ENCODE measurements around the gene ZNF716. TPM values are rescaled to one million over a fixed set of nuclear protein-coding genes. Genes with fewer than 3 reads are reported as not detected.
A peak's percentile ranks its signal among the peaks of the same experiment; 100 is the strongest.

Gene ZNF716
- total and polyA plus RNA-seq, 2 of the 13 experiments (the other 11 are each of a cell fraction or from before 2014, with no cell fraction given): not detected

GRCh38 chr7:57427594-57427993, 22.4 kb upstream of the ZNF716 start:
- FAIRE-seq (no peak), DNase-seq (ENCODE audit: low spot score) (no peak), ATAC-seq (no peak)
- BruUV-seq (replicated peaks): no TSS peak
- no peaks in the 10 kb centered on the region for H3K27me3 ChIP-seq (ENCODE audit: control insufficient read depth in 1 of 2, insufficient read depth in 2 of 2, low read length in 2 of 2)
- ChIA-PET CTCF (ENCODE audit: low intra/inter-chr PET ratio, low total read pairs) (no interaction called here), POLR2A (no interaction called here)
- no CpG with 5 or more reads among the region's 8 CpGs for WGBS (ENCODE audit: low lambda C conversion rate)
- H3K4me3 ChIP-seq (replicated peaks in 1 of 3; ENCODE audit: insufficient read depth in 1 of 3, low read depth in 2 of 3, low read length in 3 of 3): no peak overlapping the region
- intact Hi-C loops (cut with micrococcal nuclease; ENCODE audit: unreplicated experiment): no loop called here
- TF ChIP-seq NR3C1 (CRISPR knock-in tag; IDR thresholded peaks at IDR 0.05): no peak
- no peak for TF ChIP-seq ZBTB14 (CRISPR knock-in tag; IDR thresholded peaks at IDR 0.05)
- TF ChIP-seq TMF1 (CRISPR knock-in tag; IDR thresholded peaks at IDR 0.05; ENCODE audit: low read depth): no peak
- TF ChIP-seq MNT (IDR thresholded peaks at IDR 0.05): peak; percentile 27; the same call in 1 of the 2 replicates
- TF ChIP-seq RNF219 (CRISPR knock-in tag; IDR thresholded peaks at IDR 0.05): no peak
- no peaks in the 10 kb centered on the region for H3K79me2 ChIP-seq (ENCODE audit: insufficient read depth, low read length)
- H3K27ac ChIP-seq (ENCODE audit: extremely low read length, insufficient read depth, low read length): no peak overlapping the region
- no peak overlapping the region for H2AFZ ChIP-seq (ENCODE audit: low read length)
- no peaks in the 10 kb centered on the region for H3K4me1 ChIP-seq (ENCODE audit: insufficient read depth, low read length)
- H3K36me3 ChIP-seq (replicated peaks in 1 of 2; ENCODE audit: control insufficient read depth in 1 of 2, insufficient read depth in 2 of 2, low read length in 2 of 2): no peaks in the 10 kb centered on the region
- no peak overlapping the region for H3K9ac ChIP-seq (ENCODE audit: insufficient read depth, low read depth, low read length)
- H3K4me2 ChIP-seq (ENCODE audit: low read depth, low read length): no peak overlapping the region
- in situ Hi-C loops (cut with HindIII; ENCODE audit: extremely low pct_ligation_motif_present, low pct_unique_long_range_greater_than_20kb): no loop called here
- H4K20me1 ChIP-seq (ENCODE audit: insufficient read depth, low read length): no peaks in the 10 kb centered on the region
- peaks cover 87% of the 10 kb centered on the region for H3K9me3 ChIP-seq (ENCODE audit: low read length)
